ENCODE results near the gene TAF4.

TAF4 gene

DNA sequence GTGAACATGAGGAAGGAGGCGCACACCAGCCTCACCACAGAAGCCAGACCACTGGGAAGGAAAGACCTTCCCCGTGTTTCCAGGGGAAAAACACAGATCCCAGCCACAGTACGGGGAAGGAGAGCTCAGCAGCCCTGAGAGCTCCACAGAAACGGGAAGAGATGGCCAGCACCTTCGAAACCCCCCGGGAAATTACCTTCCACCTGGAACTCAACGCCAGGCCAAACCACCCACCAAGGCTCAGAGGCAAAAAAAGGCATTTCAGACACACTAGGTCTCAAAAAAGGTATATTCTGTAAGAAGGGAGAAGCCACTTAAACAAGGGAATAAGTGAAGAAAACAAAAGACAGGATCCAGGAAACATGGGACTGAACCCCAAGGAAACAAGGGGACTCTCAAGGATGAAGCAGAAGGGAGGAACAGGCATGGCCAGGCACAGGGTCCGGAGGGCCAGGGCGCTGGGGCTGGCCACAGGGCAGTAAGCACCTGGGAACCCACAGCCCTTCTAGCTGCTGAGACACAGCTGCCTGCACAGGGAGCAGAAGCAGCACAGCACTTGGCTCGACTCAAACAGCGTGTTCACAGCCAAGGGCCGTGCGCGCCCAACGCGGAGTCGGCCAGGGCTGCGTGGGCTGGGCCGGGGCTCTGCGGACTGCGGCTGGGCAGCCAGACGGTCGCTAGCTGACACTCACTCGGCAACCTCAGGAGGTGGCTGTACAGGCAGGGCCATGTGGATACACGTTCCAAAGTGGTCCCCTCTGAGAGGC lies 44.6 kb downstream of the TAF4 start:
- DNase-seq = no peak

DNA sequence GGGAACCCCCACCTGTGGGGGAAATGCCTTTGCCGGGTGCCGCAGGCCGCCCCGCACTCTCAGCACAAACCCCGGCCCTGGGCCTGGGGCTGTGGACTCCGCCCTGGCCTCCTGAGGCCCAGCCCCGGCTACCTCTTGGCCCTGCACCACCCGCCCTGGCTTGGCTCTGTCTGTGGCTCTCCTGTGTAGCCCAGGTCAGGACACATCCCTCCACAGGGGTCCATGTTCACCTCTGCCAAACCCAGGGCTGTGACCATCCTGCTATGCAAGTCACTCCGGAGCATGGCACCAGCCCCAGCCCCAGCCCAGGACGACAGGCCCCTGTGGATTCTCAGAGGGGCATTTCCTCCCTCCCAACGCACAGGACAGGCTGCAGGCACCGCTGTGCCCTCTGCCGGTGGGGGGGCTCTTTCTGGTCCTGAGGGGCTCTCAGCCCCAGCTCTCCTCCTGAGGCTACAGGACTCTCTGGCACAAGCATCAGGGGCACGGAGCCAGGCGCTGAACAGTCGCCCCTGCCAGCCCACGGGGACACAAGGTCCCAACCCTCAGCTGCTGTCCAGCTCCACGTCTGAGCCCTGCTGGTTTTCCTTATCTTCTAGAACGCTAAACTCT lies 45.7 kb downstream of the TAF4 start:
- DNase-seq = no peak

DNA sequence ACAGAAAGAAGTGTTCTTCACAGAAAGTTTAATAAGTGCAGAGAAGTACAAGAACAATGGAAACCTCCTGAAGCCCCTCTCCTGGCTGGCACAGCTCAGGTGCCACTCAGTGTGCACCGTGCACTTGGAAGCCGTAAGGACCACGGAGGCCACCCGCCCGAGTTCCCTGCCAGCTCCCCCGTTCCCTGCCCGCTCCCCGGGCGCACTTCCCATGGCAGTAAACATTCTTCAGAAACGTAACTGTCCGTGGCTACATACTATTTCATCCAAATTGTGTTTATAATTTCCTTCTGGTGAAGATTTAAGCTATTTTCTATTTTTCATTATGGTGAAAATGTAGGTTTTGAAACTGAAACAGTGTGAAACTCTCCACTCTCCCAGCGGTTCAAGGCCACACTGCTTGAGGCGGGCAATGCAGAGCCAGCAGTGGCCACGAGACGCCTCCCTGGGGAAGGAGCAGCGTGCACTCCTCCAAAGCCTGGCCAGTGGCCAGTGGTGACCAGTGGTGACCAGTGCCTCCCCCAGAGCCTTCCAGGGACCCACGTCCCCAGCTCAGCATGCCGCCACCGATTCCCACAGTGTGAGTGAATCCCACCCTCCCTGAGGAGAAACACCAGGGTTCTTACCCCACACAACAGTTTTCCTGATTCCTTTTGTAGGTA lies 46.4 kb downstream of the TAF4 start:
- no peak for DNase-seq

DNA sequence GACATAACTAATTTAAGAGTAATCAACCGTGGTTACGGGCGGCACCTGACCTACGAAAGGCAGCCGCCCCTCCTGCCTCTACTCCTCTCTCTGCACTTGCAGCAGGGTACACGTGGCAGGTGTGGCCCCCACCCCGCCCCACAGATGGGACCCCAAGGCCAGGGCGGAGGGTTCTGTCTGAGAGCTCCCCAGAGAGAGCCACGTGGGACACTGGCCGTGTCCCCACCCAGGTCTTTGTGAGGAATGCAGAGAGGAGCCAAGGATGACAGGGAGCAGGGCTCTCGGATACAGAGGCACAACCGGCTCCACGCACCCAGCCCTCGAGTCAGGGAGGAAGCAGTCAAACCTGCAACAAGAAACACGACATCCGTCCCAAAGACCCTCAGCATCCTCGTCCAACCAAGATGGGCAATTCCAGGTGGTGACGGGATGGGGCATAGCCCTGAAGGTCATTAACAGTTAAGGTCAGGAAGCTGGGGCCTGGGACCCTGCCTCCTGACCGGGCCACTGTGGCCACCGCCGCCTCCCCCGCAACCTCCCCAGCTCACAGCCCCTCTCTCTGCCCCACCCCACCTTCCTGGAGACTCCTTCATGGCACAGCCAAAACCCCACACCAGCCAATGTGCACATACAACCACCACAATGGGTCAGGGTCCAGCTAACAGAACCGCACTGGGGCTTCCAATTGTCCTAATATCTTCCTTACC lies 47.1 kb downstream of the TAF4 start:
- no peak for DNase-seq

DNA sequence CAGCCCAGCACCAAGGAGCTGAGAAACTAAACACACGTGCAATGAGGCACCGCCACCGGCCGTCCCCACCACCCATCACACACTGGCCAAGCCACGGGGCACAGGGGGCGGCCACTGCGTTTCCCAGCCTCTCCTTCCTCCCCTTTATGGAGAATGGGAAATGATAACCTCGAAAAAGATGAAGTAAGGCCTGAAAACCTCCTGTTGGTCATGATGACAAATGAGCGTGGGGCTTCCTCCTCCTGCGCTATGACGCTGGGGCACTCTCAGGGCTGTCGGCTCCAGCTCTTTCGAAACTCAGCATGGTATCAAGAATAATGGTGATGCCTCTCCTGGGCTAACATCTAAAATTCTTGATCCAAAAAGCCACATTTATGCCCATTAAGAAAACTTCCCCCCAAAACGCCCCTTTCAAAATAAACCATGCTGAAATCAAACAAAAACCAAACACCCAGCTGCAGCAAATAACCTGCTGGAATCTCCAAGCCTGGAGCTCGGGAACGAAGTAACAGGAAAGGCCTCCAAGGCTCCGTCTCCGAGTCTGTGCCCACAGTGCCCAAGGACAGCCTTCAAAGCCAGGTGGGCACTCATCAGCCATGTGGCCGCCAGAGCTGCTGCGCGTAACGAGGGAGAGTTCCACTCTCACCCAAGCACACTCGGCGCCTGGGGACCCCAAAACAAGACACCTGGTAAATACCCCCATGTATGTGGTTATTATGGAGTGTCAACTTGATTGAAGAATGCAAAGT lies 50.0 kb downstream of the TAF4 start:
- no peak for DNase-seq

DNA sequence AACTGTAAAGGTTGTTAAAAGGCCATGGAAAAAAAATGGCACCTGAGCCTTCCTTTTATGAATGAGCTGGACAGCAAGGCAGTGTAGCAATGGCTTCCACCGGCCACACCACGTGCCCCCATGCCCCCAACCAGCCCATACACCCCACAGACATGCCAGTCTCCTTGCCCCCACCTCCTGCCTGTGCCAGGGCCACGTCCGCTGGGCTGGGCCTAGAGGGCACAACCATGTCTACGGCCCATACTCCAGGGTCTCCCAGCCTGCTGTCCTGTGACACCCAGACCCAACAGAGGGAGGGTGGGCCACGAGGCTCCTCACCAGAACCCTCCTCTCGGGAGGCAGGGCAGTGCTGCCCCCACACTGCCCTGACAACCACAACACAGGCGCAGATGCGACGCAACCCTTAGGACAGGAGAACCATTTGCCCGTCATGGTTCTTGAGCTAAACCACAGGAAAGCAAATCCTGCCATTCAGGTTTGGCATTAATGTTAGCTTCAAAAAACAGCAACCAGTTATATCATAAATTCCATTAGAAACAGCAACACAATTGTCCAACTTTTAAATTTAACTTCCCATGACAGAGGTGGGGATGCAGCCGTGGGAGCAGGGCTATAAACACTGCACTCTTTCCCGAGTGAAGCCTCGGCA lies 50.7 kb downstream of the TAF4 start:
- no peak for DNase-seq

DNA sequence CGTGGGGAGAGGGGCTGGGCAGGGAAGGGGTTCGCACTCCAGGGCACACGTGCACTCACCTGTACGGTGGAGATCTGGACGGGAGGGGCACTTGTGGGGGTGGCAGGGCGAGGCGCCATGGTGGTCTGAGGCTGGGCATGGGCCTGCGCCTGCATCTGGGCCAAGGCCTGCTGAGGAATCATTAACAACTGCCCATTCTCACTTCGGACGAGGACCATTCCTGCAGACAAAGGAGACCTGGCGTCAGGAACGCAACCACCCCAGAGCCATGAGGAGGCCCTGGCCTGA lies 51.2 kb downstream of the TAF4 start:
- DNase-seq = no peak

DNA sequence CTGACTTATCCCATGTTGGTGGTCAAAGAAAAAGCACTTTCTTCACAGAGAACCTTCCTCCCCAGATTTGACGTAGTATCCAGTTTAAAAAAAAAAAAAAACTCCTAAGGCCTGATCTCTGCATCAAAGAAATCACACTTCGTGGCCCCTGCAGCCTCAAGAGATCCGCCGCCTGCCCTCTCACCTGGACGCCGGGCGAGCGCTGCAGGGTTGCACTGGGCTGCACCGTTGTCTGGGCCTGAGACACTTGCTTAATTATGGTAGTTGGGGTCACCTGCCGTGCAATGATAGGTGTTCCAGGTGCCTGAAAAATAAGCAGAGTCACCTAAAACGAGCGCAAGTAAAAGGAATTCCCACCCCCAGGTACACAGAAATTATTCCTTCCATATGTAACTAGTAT lies 53.0 kb downstream of the TAF4 start:
- no peak for DNase-seq

DNA sequence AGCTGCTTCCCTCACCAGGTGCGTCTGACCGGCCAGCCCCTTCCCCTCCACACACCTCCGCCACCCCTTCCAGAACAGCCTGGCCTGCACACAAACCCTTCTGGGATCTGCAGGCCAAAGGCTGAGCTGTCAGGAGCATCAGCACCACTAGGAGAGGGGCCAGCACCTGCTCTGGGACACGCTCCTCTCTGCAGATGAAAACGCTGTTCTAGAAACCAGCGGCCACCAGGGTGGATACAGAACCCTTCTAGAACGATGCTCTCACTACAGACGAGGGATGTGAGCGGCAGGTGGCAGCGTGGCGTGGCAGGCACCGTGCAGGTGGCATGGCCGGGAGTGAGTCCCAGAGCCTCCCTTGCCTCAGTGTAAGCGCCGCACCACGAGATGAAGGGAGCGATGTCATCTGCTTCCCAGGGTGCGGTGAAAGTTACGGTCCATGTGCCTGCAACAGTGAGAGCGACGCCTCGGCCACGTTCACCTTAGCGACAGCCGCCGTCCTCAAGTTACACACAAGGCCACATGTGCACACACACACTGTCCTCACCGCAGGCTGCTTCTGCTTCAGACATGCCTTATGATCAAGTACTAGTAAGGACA lies 53.6 kb downstream of the TAF4 start:
- no peak for DNase-seq

DNA sequence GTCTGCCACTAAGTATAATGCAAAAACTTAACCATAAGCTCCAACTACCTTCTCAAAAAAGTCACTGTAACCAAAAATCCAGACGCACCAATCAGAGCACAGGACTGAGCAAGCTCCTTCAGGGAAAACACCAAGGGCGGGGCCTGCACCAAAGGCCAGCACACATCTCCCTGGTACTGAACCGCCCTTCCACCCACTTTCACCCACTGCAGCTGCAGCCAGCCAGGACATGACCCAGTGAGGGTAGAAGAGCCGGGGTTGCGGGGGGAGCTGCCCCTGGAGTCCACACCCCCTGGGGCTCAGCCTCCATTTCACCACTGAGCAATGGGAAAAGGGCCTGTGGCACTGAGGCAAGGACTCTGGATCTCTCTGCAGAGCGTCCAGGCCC lies 54.3 kb downstream of the TAF4 start:
- DNase-seq = no peak

DNA sequence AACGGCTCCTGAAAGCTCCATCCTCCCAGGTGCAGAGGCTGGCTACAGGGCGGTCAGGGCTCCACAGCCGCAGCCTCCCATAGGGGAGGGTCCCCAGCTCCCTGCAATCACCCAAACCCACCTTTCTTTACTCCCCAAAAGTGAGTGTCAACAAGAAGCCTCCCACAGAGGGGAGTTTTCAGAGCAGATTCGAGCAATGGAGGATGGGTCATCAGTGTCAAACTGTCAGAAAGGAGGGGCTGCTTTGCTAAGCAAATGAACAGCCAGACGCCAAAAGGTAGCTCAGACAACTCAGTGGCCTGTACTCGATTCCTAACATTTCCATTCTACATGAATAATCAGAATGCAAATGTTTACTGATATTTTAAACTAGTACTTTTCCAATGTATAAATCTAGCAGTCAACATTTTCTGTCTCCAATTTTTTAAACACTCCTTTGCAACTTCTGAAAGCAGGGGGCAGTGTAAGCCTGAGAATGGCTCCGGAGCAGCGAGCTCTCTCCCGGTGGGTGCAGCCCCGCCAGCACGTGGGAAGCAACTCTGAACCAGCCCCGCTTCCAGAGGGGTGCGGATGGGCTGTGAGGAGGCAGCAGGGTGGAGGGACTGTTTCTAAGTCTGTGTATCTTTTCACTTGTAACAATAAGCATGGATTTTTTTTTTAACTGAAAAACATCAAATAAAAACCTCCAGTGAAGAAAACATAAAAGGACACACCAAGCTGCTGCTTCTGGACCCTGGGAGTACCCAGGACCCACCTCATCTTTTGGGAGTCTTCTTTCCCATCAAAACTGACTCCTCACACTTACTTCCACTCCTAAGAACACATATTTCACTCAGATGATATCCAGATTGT lies 54.9 kb downstream of the TAF4 start:
- peak; percentile 42 to 43 for DNase-seq

DNA sequence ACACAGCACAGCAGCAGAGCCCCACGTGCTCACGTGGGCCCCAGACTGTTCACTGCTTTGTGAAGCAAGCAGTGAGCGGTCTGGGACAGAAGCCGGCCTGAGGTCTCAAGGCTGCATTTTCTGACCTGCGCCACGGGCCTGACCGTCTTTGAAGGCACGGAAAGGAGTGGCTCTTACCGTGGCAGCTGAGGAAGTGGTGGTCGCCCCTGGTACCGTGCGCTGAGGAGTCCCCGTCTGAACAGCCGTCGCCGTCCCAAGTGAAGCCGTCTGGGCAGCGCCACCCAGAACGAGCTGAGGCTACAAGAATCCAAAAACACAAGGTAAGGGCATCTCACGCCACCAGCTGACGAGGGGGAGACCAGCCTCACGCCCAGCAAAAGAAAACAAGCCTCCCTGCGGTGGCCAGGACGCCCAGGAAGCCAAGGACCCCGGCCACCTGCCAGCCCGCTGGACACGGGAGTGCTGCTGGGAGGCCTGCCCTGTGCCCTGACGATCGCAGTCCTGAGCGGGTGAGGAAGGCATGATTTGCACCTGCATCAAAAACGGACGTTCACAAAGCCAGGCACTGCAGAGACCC lies 55.7 kb downstream of the TAF4 start:
- DNase-seq = no peak

DNA sequence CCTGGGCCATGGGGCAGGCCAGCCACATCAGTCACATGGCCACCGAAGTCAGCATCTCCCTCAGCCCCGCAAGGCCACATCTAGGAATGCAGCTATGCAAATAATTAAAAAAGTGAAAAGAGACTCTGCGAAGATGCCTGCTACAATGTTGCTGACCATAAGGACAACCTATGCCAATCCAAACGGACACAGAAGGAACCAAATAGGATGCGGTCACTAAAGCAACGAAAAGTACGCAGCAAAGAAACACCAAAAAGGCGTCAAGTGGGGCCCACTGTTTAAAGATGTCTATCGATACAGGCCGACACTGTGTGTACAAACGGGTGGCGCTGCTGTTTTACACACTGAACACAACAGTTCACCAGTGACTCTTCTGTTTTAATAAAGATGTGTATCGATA lies 56.4 kb downstream of the TAF4 start:
- DNase-seq = no peak

DNA sequence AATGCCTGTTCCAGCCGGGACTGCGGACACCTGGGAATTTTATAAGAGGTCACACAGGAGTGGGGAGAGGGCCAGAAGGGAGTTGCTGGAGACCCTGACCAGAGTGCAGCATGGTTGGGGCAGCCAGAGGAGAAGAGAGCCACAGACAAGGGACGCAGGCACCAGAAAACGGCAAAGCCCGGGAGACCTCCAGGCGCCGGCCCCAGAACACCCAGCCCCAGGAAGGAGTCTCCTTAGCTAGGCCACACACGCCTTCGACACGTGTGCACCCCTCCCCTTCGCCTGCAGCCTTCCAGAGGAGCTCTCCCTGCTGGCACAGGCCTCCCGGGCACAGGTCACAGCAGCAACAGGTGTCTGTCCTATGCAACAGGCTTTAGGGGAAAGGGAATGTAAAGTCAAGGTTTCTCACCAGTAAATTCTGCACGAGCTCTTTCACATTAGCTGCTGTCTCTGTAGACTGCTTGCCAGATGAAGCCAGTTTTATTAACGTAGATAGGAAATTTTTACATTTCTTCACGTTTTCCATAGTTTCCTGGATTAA lies 57.0 kb downstream of the TAF4 start:
- DNase-seq = no peak

DNA sequence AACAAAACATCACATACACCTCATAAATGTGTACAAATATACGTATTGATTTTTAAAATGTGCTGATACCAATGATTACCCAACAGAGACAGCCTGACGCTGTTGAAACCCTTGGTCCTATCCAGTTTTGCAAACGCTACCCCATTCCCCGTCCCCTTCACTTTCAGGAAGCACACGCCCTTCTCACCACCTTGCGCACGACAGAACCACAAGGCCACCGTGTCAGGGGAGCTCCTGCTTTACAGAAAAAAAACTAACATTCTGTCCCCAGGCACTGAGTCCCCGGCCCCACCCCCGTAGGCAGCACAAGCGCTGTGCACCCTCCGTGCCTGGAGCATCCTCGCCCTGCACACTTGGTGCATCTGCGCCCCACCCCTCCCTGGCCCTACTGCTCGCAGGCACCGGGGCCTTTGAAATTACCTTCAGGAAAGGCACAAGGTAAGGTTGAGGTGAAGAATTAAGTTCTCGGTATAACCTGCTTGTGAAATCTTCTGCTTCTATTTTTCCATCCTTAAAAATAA lies 58.5 kb downstream of the TAF4 start:
- DNase-seq = no peak

DNA sequence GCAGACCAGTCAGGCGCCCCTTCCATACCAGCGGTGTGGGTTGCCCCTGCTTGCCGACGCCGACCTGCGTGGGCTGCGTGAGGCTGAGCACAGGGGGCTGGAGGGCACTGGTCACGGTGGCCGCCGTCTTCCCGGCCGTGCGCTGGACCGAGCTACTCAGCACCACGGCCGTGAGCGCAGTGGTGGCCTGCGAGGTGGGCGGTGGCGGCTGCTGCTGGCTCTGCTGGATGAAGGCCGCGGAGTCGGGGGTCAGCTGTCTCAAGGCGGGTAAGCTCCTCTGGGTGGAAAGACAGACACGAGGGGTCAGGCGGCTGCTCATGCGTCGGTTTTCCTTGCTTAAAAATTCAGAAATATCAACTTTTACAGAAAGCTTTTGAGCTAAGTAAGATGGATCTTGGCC lies 59.2 kb downstream of the TAF4 start:
- no peak for DNase-seq

DNA sequence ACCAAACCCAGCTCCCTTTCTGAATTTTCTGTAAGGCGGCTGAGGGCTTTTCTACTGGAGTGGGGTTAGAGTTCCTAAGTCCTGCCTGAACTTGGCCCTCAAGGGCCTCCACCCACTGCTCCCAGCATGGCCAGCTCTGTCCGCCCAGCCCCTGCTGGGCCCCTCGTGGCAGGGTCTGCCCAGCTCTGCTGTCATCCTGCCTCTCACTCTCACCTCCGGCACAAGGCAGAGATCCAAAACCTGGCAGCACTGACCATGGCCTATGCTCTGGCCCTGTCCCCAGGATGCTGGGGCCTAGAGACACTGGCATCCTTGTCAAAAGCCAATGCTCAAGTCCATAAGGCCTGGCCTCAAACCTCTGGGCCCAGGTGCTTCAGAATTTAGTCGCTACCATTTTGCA lies 61.1 kb downstream of the TAF4 start:
- no peak for DNase-seq

DNA sequence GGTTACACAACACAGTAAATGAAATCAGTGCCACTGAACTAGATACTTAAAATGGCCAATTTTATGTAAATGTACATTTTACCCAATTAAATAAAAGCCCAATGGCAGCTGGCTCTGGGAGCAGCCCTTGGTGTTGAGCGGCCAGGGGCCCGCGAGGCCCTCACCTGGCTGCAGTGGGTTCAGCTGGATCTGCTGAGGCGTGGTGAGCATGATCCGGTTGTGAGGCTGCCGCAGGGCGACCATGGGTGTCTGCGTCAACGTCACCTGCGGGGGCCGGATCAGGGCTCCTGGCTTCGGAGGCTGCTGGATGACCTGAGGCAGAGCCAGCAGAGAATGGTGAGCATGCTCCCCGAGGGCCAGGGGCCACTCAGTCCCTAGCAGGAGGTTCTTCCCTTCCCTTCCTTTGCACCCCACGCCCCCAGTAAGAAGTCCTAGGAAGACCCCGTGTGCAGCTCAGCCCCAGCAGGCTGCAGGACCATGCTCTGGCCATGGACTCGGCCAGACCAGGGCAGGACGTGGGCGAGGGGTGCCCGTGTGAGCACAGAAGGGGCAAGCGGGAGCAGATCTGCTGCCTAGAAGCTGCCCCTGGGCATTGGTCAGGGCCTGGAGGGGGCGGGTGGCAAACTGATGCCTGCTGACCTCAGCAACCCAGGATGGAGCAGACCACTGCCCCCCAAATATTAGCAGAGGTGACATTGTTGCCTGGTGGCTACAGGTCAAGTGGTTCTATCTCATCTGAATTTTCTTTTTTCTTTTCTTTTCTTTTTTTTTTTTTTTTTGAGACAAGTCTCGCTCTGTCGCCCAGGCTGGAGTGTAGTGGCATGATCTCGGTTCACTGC lies 61.9 kb downstream of the TAF4 start:
- DNase-seq = no peak

DNA sequence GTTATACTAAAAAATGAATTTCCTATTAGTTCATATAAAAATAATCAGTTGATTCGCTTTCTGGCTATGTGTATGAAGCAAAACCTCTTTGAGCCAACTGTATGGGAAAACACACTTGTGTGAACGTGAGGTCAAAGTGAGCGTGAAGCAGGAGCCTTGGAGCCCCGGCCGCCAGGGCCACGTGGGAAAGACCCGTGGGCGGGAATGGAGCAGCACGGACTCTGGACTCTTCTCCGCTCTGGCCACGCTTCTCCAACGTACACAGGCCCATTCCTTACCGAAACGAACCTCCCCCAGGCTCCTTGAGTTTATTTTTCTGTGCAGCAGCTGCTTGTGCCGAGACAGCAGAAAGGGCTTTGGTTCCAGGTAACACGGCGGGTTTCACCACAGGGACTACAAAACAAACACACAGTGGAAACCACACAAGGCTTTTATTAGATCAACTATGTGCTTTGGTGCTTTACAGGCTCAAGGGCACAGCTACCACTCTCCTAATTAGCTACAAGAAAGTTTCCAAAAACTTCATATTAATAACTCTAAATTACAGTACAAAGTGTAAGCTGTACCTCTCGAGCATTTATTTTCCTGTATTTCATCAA lies 62.7 kb downstream of the TAF4 start:
- no peak for DNase-seq
